ENCODE results near the gene WDR90.

- TF ChIP-seq CTCF (IDR thresholded peaks at IDR 0.05) (no peak), POLR2A (IDR thresholded peaks at IDR 0.05) (no peak)
Measured at GRCh38 chr16:647173-647902, 1.8 kb upstream of the WDR90 start.
